SK-N-SH treated with all-trans-retinoic acid at 6 μM for 48 hours (cell line): Measurements from ENCODE around the gene ELF1.

Experiments
- BACH2 ChIP-seq: fragments of 250-450 bp; sonication (Bioruptor Pico); IDR thresholded peaks from 2 replicates; pipeline ENCODE4 v1.9.0; 2021; ENCODE audit warnings: mild to moderate bottlenecking, borderline replicate concordance
- ISL1 ChIP-seq: fragments of 250-450 bp; sonication (Bioruptor Pico); IDR thresholded peaks from 2 replicates; pipeline ENCODE4 v2.1.2; 2022; ENCODE audit warnings: mild to moderate bottlenecking, moderate library complexity
- OSR1 ChIP-seq: fragments of 250-450 bp; sonication (Bioruptor Pico); IDR thresholded peaks from 2 replicates; pipeline ENCODE4 v1.8.0; 2022; ENCODE audit warnings: moderate library complexity, mild to moderate bottlenecking, inconsistent platforms
- SNAI2 ChIP-seq: fragments of 250-450 bp; sonication (Bioruptor Pico); IDR thresholded peaks from 2 replicates; pipeline ENCODE4 v1.5.0; 2020; ENCODE audit warnings: mild to moderate bottlenecking, moderate library complexity
- ZFP3 ChIP-seq: fragments of 250-450 bp; sonication (Bioruptor Pico); IDR thresholded peaks from 2 replicates; pipeline ENCODE4 v1.5.0; 2020; ENCODE audit warnings: mild to moderate bottlenecking, moderate library complexity
- ZFP30 ChIP-seq: fragments of 450-650 bp; formaldehyde crosslinking; IDR thresholded peaks from 2 replicates; pipeline ENCODE4 v1.5.0; 2022; ENCODE audit warnings: mild to moderate bottlenecking, moderate library complexity
- ZNF8 ChIP-seq: fragments of 450-650 bp; formaldehyde crosslinking; IDR thresholded peaks from 2 replicates; pipeline ENCODE4 v1.5.0; 2020; ENCODE audit warnings: mild to moderate bottlenecking, moderate library complexity
- TF ChIP-seq, protein P1 (sequence below): fragments of 250-450 bp; sonication (Bioruptor Pico); IDR thresholded peaks from 2 replicates; pipeline ENCODE4 v1.5.1; 2020; ENCODE audit warnings: low read depth, mild to moderate bottlenecking, moderate library complexity
- TF ChIP-seq, protein P2 (sequence below): fragments of 250-450 bp; sonication (Bioruptor Pico); IDR thresholded peaks from 2 replicates; pipeline ENCODE4 v1.8.0; 2020; ENCODE audit warnings: mild to moderate bottlenecking, moderate library complexity, borderline replicate concordance

DNA sequence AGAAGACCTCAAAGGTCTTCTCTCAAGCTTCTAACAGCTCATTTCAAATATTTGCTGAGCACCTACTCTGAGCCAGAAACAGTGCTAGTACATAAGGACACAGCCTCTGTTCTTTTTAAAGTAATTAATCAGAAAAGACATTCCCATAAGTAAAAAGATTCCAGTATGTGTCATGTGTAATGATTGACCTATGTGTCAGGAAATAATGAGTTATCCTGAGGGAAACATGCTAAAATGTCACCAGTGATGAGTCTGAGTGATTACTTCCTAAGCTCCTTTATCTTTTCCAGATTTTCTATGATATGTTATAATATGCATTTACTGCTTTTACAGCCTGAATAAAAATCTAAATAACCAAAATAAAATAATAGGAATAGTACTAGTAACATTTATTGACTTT lies 122.1 kb downstream of the ELF1 start:
- TF ChIP-seq, protein P1, sequence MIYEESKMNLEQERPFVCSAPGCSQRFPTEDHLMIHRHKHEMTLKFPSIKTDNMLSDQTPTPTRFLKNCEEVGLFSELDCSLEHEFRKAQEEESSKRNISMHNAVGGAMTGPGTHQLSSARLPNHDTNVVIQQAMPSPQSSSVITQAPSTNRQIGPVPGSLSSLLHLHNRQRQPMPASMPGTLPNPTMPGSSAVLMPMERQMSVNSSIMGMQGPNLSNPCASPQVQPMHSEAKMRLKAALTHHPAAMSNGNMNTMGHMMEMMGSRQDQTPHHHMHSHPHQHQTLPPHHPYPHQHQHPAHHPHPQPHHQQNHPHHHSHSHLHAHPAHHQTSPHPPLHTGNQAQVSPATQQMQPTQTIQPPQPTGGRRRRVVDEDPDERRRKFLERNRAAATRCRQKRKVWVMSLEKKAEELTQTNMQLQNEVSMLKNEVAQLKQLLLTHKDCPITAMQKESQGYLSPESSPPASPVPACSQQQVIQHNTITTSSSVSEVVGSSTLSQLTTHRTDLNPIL (CRISPR knock-in tag): no peak
- TF ChIP-seq ISL1 (CRISPR knock-in tag): no peak
- TF ChIP-seq BACH2 (CRISPR knock-in tag): no peak
- no peak for TF ChIP-seq SNAI2 (CRISPR knock-in tag)
- TF ChIP-seq OSR1 (CRISPR knock-in tag): no peak
- TF ChIP-seq ZNF8 (CRISPR knock-in tag): no peak
- no peak for TF ChIP-seq ZFP30
- TF ChIP-seq, protein P2, sequence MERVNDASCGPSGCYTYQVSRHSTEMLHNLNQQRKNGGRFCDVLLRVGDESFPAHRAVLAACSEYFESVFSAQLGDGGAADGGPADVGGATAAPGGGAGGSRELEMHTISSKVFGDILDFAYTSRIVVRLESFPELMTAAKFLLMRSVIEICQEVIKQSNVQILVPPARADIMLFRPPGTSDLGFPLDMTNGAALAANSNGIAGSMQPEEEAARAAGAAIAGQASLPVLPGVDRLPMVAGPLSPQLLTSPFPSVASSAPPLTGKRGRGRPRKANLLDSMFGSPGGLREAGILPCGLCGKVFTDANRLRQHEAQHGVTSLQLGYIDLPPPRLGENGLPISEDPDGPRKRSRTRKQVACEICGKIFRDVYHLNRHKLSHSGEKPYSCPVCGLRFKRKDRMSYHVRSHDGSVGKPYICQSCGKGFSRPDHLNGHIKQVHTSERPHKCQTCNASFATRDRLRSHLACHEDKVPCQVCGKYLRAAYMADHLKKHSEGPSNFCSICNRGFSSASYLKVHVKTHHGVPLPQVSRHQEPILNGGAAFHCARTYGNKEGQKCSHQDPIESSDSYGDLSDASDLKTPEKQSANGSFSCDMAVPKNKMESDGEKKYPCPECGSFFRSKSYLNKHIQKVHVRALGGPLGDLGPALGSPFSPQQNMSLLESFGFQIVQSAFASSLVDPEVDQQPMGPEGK (CRISPR knock-in tag): no peak
- no peak for TF ChIP-seq ZFP3
